ENCODE results near the gene CSAD.
A peak's percentile ranks its signal among the peaks of the same experiment; 100 is the strongest.

Gene CSAD

GRCh38 chr12:53192531-53193021, 11.9 kb upstream of the CSAD start:
- Histone ChIP-seq H3K9ac (ENCODE audit: low read depth in 1 of 2, low read length in 2 of 2) (no peak overlapping the region), H3K27ac (ENCODE audit: low read depth in 2 of 2, low read length in 2 of 2) (no peak overlapping the region), H3K27me3 (ENCODE audit: control insufficient read depth in 2 of 2, insufficient read depth in 2 of 2, low read length in 2 of 2) (no peaks in the 10 kb centered on the region), H3K4me3 (ENCODE audit: low read length in 2 of 2) (no peak overlapping the region), H3K9me3 (ENCODE audit: control insufficient read depth in 2 of 2, low read length in 2 of 2) (no peaks in the 10 kb centered on the region), H3K4me1 (ENCODE audit: control insufficient read depth in 2 of 2, insufficient read depth in 2 of 2, low read length in 2 of 2) (peaks cover 0 to 2% of the 10 kb centered on the region in 2 donors), H3K36me3 (ENCODE audit: control insufficient read depth in 2 of 2, insufficient read depth in 2 of 2, low read length in 2 of 2) (peaks cover 22 to 36% of the 10 kb centered on the region in 2 donors)

- Histone ChIP-seq H3K27ac (ENCODE audit: low read depth in 2 of 2, low read length in 2 of 2) (no peak overlapping the region), H3K9ac (ENCODE audit: low read depth in 1 of 2, low read length in 2 of 2) (no peak overlapping the region), H3K4me1 (ENCODE audit: control insufficient read depth in 2 of 2, insufficient read depth in 2 of 2, low read length in 2 of 2) (peaks cover 0 to 2% of the 10 kb centered on the region in 2 donors), H3K9me3 (ENCODE audit: control insufficient read depth in 2 of 2, low read length in 2 of 2) (no peaks in the 10 kb centered on the region), H3K4me3 (ENCODE audit: low read length in 2 of 2) (no peak overlapping the region), H3K27me3 (ENCODE audit: control insufficient read depth in 2 of 2, insufficient read depth in 2 of 2, low read length in 2 of 2) (no peaks in the 10 kb centered on the region), H3K36me3 (ENCODE audit: control insufficient read depth in 2 of 2, insufficient read depth in 2 of 2, low read length in 2 of 2) (peaks cover 27 to 39% of the 10 kb centered on the region in 2 donors)
Observed at GRCh38 chr12:53191885-53192530, 11.3 kb upstream of the CSAD start.

- Histone ChIP-seq H3K4me3 (ENCODE audit: low read length in 2 of 2) (no peak overlapping the region), H3K4me1 (ENCODE audit: control insufficient read depth in 2 of 2, insufficient read depth in 2 of 2, low read length in 2 of 2) (no peaks in the 10 kb centered on the region), H3K9me3 (ENCODE audit: control insufficient read depth in 2 of 2, low read length in 2 of 2) (no peaks in the 10 kb centered on the region), H3K9ac (ENCODE audit: low read depth in 1 of 2, low read length in 2 of 2) (no peak overlapping the region), H3K36me3 (ENCODE audit: control insufficient read depth in 2 of 2, insufficient read depth in 2 of 2, low read length in 2 of 2) (peaks cover 35 to 44% of the 10 kb centered on the region in 2 donors), H3K27me3 (ENCODE audit: control insufficient read depth in 2 of 2, insufficient read depth in 2 of 2, low read length in 2 of 2) (no peaks in the 10 kb centered on the region), H3K27ac (ENCODE audit: low read depth in 2 of 2, low read length in 2 of 2) (no peak overlapping the region)
Observed at GRCh38 chr12:53191096-53191884, 10.6 kb upstream of the CSAD start.

DNA sequence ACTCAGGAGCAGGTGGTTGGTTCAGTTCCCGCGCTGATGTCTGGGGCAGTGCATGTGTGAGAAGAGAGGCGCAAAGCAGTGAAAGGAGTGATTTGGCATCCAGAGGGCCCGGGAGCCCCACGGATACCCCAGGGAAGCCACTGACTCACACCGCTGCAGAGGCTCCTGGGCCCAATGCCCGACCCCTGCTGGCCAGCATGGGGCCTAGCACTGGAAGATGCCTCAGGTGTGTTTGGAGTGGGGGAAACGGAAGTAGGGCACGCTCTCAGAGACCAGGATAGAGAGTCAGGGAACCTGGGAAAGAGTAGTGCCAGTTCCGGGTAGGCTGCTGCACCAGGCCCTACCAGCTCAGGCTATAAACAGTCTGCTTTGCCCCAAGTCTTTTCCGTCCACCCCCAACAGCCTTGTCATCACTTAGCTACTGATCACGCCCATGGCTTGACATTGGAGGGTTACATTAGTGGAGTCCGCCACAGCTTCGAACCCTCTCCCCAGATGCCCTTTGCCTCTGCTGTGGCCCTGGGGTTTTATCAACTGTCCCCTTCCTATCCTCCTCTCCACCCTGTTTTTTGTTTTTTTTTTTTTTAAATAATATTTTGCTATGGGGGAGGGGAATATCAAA, 9.5 kb upstream of the CSAD start:
- no peak overlapping the region for H3K4me3 ChIP-seq (ENCODE audit: low read length in 2 of 2)
- H3K9ac ChIP-seq (ENCODE audit: low read depth in 1 of 2, low read length in 2 of 2): no peak overlapping the region
- no peaks in the 10 kb centered on the region for H3K9me3 ChIP-seq (ENCODE audit: control insufficient read depth in 2 of 2, low read length in 2 of 2)
- no peak overlapping the region for H3K27ac ChIP-seq (ENCODE audit: low read depth in 2 of 2, low read length in 2 of 2)
- H3K36me3 ChIP-seq (ENCODE audit: control insufficient read depth in 2 of 2, insufficient read depth in 2 of 2, low read length in 2 of 2): peaks cover 45 to 54% of the 10 kb centered on the region in 2 donors
- H3K4me1 ChIP-seq (ENCODE audit: control insufficient read depth in 2 of 2, insufficient read depth in 2 of 2, low read length in 2 of 2): no peaks in the 10 kb centered on the region
- H3K27me3 ChIP-seq (ENCODE audit: control insufficient read depth in 2 of 2, insufficient read depth in 2 of 2, low read length in 2 of 2): no peaks in the 10 kb centered on the region

DNA sequence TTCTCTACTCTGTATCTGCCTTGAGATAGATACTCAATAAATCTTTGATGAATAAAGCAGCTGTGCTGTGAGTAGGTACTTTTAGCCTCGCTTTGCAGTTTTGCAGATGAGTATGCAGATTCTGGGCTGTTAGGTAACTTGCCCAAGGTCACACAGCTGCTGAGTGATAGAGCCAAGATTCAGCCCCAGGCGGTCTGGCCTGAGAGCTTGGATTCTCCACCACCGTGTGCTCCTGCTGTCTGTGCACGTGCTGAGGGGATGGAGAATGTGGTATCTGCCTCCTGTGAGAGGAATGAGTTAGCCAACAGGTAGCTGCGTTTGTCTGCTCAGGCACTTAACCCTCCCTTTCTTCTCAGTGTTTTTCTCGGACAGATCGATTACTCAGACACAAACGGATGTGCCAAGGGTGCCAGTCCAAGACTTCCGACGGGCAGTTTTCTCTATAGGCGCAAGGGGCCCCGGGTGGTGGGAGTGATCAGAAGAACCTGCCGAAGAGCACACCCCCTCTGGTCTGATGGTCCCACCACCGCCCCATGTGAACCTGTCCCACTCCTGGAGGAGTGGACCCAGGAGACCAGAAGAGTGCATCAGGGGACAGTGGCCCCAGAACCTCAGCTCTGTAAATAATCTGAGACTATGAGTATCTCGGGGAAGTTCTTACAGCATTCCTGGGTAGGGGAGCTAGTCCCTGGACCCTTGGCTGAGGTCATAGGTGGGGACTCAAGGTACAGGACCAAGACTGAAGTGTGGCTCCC, 6.6 kb upstream of the CSAD start:
- Histone ChIP-seq H3K36me3 (ENCODE audit: control insufficient read depth in 2 of 2, insufficient read depth in 2 of 2, low read length in 2 of 2) (peaks cover 63 to 72% of the 10 kb centered on the region in 2 donors), H3K4me3 (ENCODE audit: low read length in 2 of 2) (no peak overlapping the region)

GRCh38 chr12:53186745-53187144, 6.0 kb upstream of the CSAD start:
- Histone ChIP-seq H3K9me3 (ENCODE audit: control insufficient read depth in 2 of 2, low read length in 2 of 2) (no peaks in the 10 kb centered on the region), H3K4me3 (ENCODE audit: low read length in 2 of 2) (no peak overlapping the region), H3K27ac (ENCODE audit: low read depth in 2 of 2, low read length in 2 of 2) (no peak overlapping the region), H3K4me1 (ENCODE audit: control insufficient read depth in 2 of 2, insufficient read depth in 2 of 2, low read length in 2 of 2) (peaks cover 12 to 14% of the 10 kb centered on the region in 2 donors), H3K27me3 (ENCODE audit: control insufficient read depth in 2 of 2, insufficient read depth in 2 of 2, low read length in 2 of 2) (no peaks in the 10 kb centered on the region), H3K36me3 (ENCODE audit: control insufficient read depth in 2 of 2, insufficient read depth in 2 of 2, low read length in 2 of 2) (peaks cover 59 to 71% of the 10 kb centered on the region in 2 donors), H3K9ac (ENCODE audit: low read depth in 1 of 2, low read length in 2 of 2) (no peak overlapping the region)

More for the DNA sequence above, 6.6 kb upstream of the CSAD start:
- Histone ChIP-seq H3K27me3 (ENCODE audit: control insufficient read depth in 2 of 2, insufficient read depth in 2 of 2, low read length in 2 of 2) (no peaks in the 10 kb centered on the region), H3K9ac (ENCODE audit: low read depth in 1 of 2, low read length in 2 of 2) (no peak overlapping the region), H3K27ac (ENCODE audit: low read depth in 2 of 2, low read length in 2 of 2) (no peak overlapping the region), H3K9me3 (ENCODE audit: control insufficient read depth in 2 of 2, low read length in 2 of 2) (no peaks in the 10 kb centered on the region), H3K4me1 (ENCODE audit: control insufficient read depth in 2 of 2, insufficient read depth in 2 of 2, low read length in 2 of 2) (peaks cover 6 to 9% of the 10 kb centered on the region in 2 donors)

DNA sequence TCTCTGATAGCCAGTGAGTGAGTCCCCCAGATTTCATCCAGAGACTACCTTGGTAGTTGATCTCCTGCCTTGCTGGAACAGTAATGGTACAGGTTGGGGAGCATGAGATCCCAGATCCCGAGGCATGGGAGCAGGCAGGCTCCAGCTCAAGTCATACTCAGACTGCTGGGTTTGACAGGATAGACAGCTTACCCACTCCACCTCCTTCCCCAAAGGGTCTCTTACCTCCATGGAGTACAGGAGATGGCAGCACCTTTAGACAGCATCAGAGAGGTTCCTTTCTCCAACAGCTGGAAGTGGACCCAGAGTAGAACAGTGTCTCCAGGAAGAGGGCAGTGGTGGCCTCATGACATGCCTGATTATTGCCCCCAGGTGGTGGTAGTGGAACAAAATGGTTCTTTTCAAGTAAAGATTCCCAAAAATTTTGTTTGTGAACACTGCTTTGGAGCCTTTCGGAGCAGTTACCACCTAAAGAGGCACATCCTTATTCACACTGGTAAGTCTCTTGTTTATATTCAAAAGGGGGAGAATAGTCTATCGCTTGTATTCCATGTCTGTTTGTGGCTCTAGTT, 4.9 kb upstream of the CSAD start:
- H3K27me3 ChIP-seq (ENCODE audit: control insufficient read depth in 2 of 2, insufficient read depth in 2 of 2, low read length in 2 of 2): no peaks in the 10 kb centered on the region
- no peak overlapping the region for H3K4me3 ChIP-seq (ENCODE audit: low read length in 2 of 2)
- no peak overlapping the region for H3K27ac ChIP-seq (ENCODE audit: low read depth in 2 of 2, low read length in 2 of 2)
- H3K9ac ChIP-seq (ENCODE audit: low read depth in 1 of 2, low read length in 2 of 2): no peak overlapping the region
- H3K9me3 ChIP-seq (ENCODE audit: control insufficient read depth in 2 of 2, low read length in 2 of 2): no peaks in the 10 kb centered on the region
- H3K4me1 ChIP-seq (ENCODE audit: control insufficient read depth in 2 of 2, insufficient read depth in 2 of 2, low read length in 2 of 2): peaks cover 18 to 21% of the 10 kb centered on the region in 2 donors
- H3K36me3 ChIP-seq (ENCODE audit: control insufficient read depth in 2 of 2, insufficient read depth in 2 of 2, low read length in 2 of 2): peaks cover 54 to 63% of the 10 kb centered on the region in 2 donors

GRCh38 chr12:53184828-53185227, 4.1 kb upstream of the CSAD start:
- Histone ChIP-seq H3K27me3 (ENCODE audit: control insufficient read depth in 2 of 2, insufficient read depth in 2 of 2, low read length in 2 of 2) (no peaks in the 10 kb centered on the region), H3K9ac (ENCODE audit: low read depth in 1 of 2, low read length in 2 of 2) (no peak overlapping the region), H3K4me1 (ENCODE audit: control insufficient read depth in 2 of 2, insufficient read depth in 2 of 2, low read length in 2 of 2) (peaks cover 18 to 22% of the 10 kb centered on the region in 2 donors), H3K27ac (ENCODE audit: low read depth in 2 of 2, low read length in 2 of 2) (no peak overlapping the region), H3K4me3 (ENCODE audit: low read length in 2 of 2) (no peak overlapping the region), H3K9me3 (ENCODE audit: control insufficient read depth in 2 of 2, low read length in 2 of 2) (no peaks in the 10 kb centered on the region), H3K36me3 (ENCODE audit: control insufficient read depth in 2 of 2, insufficient read depth in 2 of 2, low read length in 2 of 2) (peaks cover 54 to 59% of the 10 kb centered on the region in 2 donors)

GRCh38 chr12:53182903-53183302, 2.2 kb upstream of the CSAD start:
- Histone ChIP-seq H3K36me3 (ENCODE audit: control insufficient read depth in 2 of 2, insufficient read depth in 2 of 2, low read length in 2 of 2) (peaks cover 45 to 49% of the 10 kb centered on the region in 2 donors), H3K4me3 (ENCODE audit: low read length in 2 of 2) (peak overlapping the region; percentile 37 to 87), H3K27ac (ENCODE audit: low read depth in 2 of 2, low read length in 2 of 2) (peak overlapping the region in 1 of 2 donors; percentile 1), H3K27me3 (ENCODE audit: control insufficient read depth in 2 of 2, insufficient read depth in 2 of 2, low read length in 2 of 2) (no peaks in the 10 kb centered on the region), H3K4me1 (ENCODE audit: control insufficient read depth in 2 of 2, insufficient read depth in 2 of 2, low read length in 2 of 2) (peaks cover 21 to 24% of the 10 kb centered on the region in 2 donors), H3K9ac (ENCODE audit: low read depth in 1 of 2, low read length in 2 of 2) (no peak overlapping the region), H3K9me3 (ENCODE audit: control insufficient read depth in 2 of 2, low read length in 2 of 2) (no peaks in the 10 kb centered on the region)
